Measurements from ENCODE around the gene PTGS1.

The PTGS1 gene

DNA sequence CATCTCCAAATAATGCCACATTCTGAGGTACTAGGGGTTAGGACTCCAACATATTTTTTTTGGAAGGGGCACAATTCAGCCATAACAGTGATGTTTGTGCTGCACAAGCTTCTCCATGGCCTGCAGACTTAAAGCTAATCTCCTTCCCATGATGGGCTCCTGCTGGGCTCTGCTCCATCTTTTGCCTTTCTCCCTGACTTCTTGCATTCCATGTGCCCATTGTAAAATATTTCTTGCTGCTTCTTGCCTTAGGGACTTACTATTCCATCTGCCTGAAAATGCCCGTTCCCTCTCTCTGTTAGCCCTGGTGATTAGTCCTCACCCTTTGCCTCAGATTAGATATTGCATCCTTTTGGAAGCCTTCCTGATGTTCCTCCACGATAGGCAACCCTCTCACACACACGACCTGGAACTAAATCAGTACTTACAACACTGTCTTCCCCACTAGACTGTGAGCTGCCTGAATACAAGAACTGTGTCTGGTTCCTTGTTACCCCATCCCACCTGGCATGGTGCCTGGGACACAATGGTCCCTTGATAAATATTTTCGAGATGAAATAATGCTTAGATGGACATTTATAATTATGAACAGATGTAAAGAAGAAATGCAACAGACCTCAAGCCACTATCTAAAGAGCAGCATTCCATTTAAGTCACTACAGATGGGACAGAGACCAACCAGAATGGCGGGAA, 73.4 kb downstream of the PTGS1 start:
- Histone ChIP-seq H3K36me3 (no peaks in the 10 kb centered on the region), H3K27me3 (no peaks in the 10 kb centered on the region), H3K4me3 (no peak overlapping the region), H3K4me1 (no peaks in the 10 kb centered on the region), H3K27ac (no peak overlapping the region), H3K9ac (no peak overlapping the region), H4K20me1 (no peaks in the 10 kb centered on the region; a peak in 1 of 22 replicates), H3K4me2 (no peak overlapping the region), H3K9me3 (replicated peaks in 1 of 11) (peaks cover 8 to 41% (median 19%) of the 10 kb centered on the region in 11 experiments)
- TF ChIP-seq Cebpa-rat (IDR thresholded peaks at IDR 0.05), result no peak

Data from BLaER1 treated with 17β-estradiol and CSF1 and Interleukin-3, amounts not matched to agents 10 nM and 100 nM (cell line).